Stimulated activated CD8-positive, alpha-beta memory T cell treated with anti-CD3 and anti-CD28 coated beads, Interleukin-4, amount 100 ng/mL, for 1 hour (primary cell): Measurements from ENCODE around the gene CNPY3.
A peak's percentile ranks its signal among the peaks of the same experiment; 100 is the strongest.
"Not testable (repeated sequence)": the region's sequence is repeated elsewhere in the genome, so short reads cannot be mapped to it uniquely, and the experiment has no call there.

Experiments used
- DNase-seq, 2 donors: peaks; one replicate each; pipeline ENCODE4 v3.0.0-alpha.2; 2020; ENCODE audit warnings: low read depth in 2 of 2, low spot score in 1 of 2

CNPY3 gene

GRCh38 chr6:42914546-42914945, 14.7 kb upstream of the CNPY3 start:
- DNase-seq, result no peak

- DNase-seq, result no peak
Measured at GRCh38 chr6:42915732-42916131, 13.5 kb upstream of the CNPY3 start, which contains the start of gene PTCRA. Gene PTCRA, plus strand, starts transcription at chr6:42916053. Its CDS starts 17 bp downstream, at chr6:42916070.

- no peak for DNase-seq
Measured at GRCh38 chr6:42916288-42916687, 13.0 kb upstream of the CNPY3 start.

GRCh38 chr6:42921801-42922200, 7.5 kb upstream of the CNPY3 start:
- no peak for DNase-seq

GRCh38 chr6:42923666-42924065, 5.6 kb upstream of the CNPY3 start:
- DNase-seq, result no peak

- DNase-seq, result no peak
Measured at GRCh38 chr6:42925248-42925857, 3.9 kb upstream of the CNPY3 start.

- peak; percentile 20 to 31 for DNase-seq
Measured at GRCh38 chr6:42929821-42930360, 611 bp downstream of the CNPY3 start.

- DNase-seq, result no peak
Measured at GRCh38 chr6:42932412-42932811, 3.1 kb downstream of the CNPY3 start.

GRCh38 chr6:42933205-42933604, 3.9 kb downstream of the CNPY3 start:
- no peak for DNase-seq

GRCh38 chr6:42935322-42935721, 6.0 kb downstream of the CNPY3 start:
- no peak for DNase-seq

- DNase-seq, result no peak
Measured at GRCh38 chr6:42936398-42936797, 7.1 kb downstream of the CNPY3 start.

GRCh38 chr6:42937548-42938427, 8.5 kb downstream of the CNPY3 start:
- no peak for DNase-seq

- no peak for DNase-seq
Measured at GRCh38 chr6:42938428-42938796, 9.1 kb downstream of the CNPY3 start.

GRCh38 chr6:42938987-42939809, 9.9 kb downstream of the CNPY3 start:
- DNase-seq, result no peak

GRCh38 chr6:42939810-42940167, 10.5 kb downstream of the CNPY3 start:
- DNase-seq, result no peak

GRCh38 chr6:42940493-42941045, 11.3 kb downstream of the CNPY3 start:
- DNase-seq, result no peak

GRCh38 chr6:42941356-42941755, 12.1 kb downstream of the CNPY3 start:
- DNase-seq, result not testable (repeated sequence)

- DNase-seq, result no peak
Measured at GRCh38 chr6:42942444-42942843, 13.2 kb downstream of the CNPY3 start.

GRCh38 chr6:42947950-42948349, 18.7 kb downstream of the CNPY3 start:
- no peak for DNase-seq

- no peak for DNase-seq
Measured at GRCh38 chr6:42952389-42952788, 23.1 kb downstream of the CNPY3 start.

- not testable (repeated sequence) for DNase-seq
Measured at GRCh38 chr6:42954405-42954804, 25.1 kb downstream of the CNPY3 start.
